ENCODE data around the gene OSBPL6. TPM values are rescaled to one million over a fixed set of nuclear protein-coding genes. Genes with fewer than 3 reads are reported as not detected.
"Not testable (repeated sequence)": the region's sequence is repeated elsewhere in the genome, so short reads cannot be mapped to it uniquely, and the experiment has no call there.

OSBPL6 gene
- total and polyA plus RNA-seq, 7 donors: 0.23 to 3.2 (median 1.5) TPM

DNA sequence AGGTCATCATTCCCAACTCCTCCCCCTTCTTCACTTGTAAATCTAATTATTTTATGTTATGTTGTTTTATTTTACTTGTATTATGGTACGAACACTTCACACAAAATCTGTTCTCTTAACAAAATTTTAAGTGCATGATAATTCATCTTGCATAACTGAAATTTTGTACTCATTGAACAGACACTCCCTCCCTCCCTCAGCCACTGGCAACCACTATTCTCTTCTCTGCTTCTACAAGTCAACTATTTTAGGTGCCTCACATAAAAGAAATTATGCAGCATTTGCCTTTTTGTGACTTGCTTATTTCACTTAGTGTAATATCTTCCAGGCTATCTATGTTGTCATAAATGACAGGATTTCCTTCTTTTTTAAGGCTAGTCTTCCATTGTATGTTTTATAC lies 30.4 kb upstream of the OSBPL6 start:
- no peak overlapping the region for H3K27ac ChIP-seq
- no peak for TF ChIP-seq POLR2AphosphoS5 (IDR thresholded peaks at IDR 0.05)
- no peak for TF ChIP-seq POLR2A (IDR thresholded peaks at IDR 0.05)
- TF ChIP-seq EP300 (IDR thresholded peaks at IDR 0.05): no peak
- TF ChIP-seq, protein P1, sequence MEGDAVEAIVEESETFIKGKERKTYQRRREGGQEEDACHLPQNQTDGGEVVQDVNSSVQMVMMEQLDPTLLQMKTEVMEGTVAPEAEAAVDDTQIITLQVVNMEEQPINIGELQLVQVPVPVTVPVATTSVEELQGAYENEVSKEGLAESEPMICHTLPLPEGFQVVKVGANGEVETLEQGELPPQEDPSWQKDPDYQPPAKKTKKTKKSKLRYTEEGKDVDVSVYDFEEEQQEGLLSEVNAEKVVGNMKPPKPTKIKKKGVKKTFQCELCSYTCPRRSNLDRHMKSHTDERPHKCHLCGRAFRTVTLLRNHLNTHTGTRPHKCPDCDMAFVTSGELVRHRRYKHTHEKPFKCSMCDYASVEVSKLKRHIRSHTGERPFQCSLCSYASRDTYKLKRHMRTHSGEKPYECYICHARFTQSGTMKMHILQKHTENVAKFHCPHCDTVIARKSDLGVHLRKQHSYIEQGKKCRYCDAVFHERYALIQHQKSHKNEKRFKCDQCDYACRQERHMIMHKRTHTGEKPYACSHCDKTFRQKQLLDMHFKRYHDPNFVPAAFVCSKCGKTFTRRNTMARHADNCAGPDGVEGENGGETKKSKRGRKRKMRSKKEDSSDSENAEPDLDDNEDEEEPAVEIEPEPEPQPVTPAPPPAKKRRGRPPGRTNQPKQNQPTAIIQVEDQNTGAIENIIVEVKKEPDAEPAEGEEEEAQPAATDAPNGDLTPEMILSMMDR (IDR thresholded peaks at IDR 0.05): no peak
- no peaks in the 10 kb centered on the region for H3K36me3 ChIP-seq
- DNase-seq: no peak
- no peaks in the 10 kb centered on the region for H3K27me3 ChIP-seq
- peaks cover 0 to 7% (median 0%) of the 10 kb centered on the region in 4 donors for H3K4me1 ChIP-seq
- intact Hi-C loops (cut with DNase I): no loop called here
- 0 to 31% methylated on average over 1 of the region's 1 CpG for WGBS, 2 donors
- no peak overlapping the region for H3K4me3 ChIP-seq
- H3K9me3 ChIP-seq: no peaks in the 10 kb centered on the region

DNA sequence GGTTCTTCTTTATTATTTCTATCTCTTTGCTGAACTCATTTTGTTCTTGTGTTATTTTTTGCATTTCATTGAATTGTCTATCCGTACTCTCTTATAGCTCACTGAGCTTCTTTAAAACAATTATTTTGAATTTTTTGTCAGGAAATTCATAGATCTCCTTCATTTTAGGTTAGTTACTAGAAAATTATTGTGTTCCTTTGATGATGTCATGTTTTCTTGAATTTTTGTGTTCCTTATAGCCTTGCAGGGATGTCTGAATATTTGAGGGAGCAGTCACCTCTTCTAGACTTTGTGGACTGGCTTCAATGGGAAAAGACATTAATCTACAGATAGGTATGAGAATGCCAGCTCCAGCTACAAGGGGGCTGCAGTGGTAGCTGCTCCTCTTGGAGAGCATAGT lies 20.7 kb upstream of the OSBPL6 start:
- DNase-seq: no peak
- Histone ChIP-seq H3K4me1 (no peaks in the 10 kb centered on the region), H3K27me3 (no peaks in the 10 kb centered on the region), H3K27ac (no peak overlapping the region), H3K9me3 (no peaks in the 10 kb centered on the region), H3K4me3 (no peak overlapping the region), H3K36me3 (no peaks in the 10 kb centered on the region)
- TF ChIP-seq, protein P1 (IDR thresholded peaks at IDR 0.05): no peak
- TF ChIP-seq POLR2A (IDR thresholded peaks at IDR 0.05) (no peak), POLR2AphosphoS5 (IDR thresholded peaks at IDR 0.05) (no peak)
- intact Hi-C loops (cut with DNase I): no loop called here
- WGBS, 2 donors: 96 to 97% methylated on average over 1 of the region's 1 CpG

DNA sequence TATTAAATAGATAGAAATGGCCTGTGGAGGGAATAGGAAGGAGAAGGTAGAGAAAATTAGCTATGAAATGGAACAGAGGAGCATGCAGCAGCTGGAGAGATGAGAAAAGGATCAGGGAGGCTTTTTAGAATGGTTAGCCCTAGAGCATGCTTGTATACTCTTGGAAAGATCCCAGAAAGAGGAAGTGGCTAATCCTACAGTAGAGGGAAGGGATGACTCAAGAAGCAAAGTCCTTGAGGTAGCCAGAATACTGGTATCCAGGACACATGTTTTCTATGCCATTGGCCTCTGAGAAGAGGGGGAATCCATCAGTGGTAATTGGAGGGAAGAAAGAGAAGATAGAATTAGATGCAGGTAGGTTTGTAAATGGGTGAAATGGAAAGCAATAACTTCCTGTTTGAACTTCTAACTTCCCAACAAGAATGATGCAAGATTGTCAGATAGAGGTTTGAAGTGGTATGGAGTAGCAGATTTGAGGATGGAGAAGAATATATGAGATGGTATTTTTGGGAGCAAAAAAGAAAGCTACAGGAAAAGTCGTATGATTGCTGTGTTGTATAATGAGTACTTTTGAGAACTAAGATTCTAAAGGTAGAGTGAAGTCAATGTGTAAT lies 17.1 kb upstream of the OSBPL6 start:
- no peak overlapping the region for H3K27ac ChIP-seq
- no peak overlapping the region for H3K4me3 ChIP-seq
- no peaks in the 10 kb centered on the region for H3K9me3 ChIP-seq
- 60 to 86% methylated on average over 1 of the region's 1 CpG for WGBS, 2 donors
- no peaks in the 10 kb centered on the region for H3K27me3 ChIP-seq
- TF ChIP-seq POLR2A (IDR thresholded peaks at IDR 0.05) (no peak), EP300 (IDR thresholded peaks at IDR 0.05) (no peak), POLR2AphosphoS5 (IDR thresholded peaks at IDR 0.05) (no peak)
- TF ChIP-seq, protein P1 (IDR thresholded peaks at IDR 0.05): no peak
- DNase-seq: no peak
- H3K4me1 ChIP-seq: no peaks in the 10 kb centered on the region
- no peaks in the 10 kb centered on the region for H3K36me3 ChIP-seq
- intact Hi-C loops (cut with DNase I): no loop called here

DNA sequence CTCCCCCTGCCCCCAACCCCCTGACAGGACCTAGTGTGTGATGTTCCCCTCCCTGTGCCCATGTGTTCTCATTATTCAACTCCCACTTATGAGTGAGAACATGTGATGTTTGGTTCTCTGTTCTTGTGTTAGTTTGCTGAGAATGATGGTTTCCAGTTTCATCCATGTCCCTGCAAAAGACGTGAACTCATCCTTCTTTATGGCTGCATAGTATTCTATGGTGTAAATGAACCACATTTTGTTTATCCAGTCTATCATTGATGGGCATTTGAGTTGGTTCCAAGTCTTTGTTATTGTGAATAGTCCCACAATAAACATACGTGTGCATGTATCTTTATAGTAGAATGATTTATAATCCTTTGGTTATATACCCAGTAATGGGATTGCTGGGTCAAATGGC lies 13.7 kb upstream of the OSBPL6 start:
- H3K9me3 ChIP-seq; H3K36me3 ChIP-seq; DNase-seq; H3K27ac ChIP-seq; H3K4me3 ChIP-seq; intact Hi-C loops (cut with DNase I); H3K4me1 ChIP-seq; H3K27me3 ChIP-seq: not testable (repeated sequence)
- WGBS, 2 donors: 60 to 78% methylated on average over 2 of the region's 2 CpGs

DNA sequence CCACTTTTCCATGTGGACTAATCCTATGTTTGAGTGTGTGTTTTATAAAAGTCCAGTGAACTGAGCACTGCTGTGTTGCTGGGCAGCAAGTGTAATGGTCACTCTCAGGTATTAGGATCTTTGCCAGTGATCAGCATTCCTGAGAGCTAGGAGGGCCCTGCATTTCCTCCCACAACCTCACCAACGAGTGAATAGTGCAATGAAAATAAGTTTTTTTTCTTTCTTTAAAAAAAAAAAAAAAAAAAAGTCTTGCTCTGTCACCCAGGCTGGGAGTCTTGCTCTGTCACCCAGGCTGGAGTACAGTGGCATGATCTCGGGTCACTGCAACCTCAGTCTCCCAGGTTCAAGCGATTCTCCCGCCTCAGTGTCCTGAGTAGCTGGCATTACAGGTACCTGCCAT lies 6.5 kb upstream of the OSBPL6 start:
- TF ChIP-seq, protein P1 (IDR thresholded peaks at IDR 0.05): no peak
- no peak for TF ChIP-seq POLR2AphosphoS5 (IDR thresholded peaks at IDR 0.05)
- no peak for TF ChIP-seq EP300 (IDR thresholded peaks at IDR 0.05)
- no peak for TF ChIP-seq POLR2A (IDR thresholded peaks at IDR 0.05)
- WGBS, 2 donors: 87 to 92% methylated on average over 4 of the region's 4 CpGs
- no peak for DNase-seq

More for the DNA sequence above, 6.5 kb upstream of the OSBPL6 start:
- no peaks in the 10 kb centered on the region for H3K4me1 ChIP-seq
- intact Hi-C loops (cut with DNase I): no loop called here
- no peaks in the 10 kb centered on the region for H3K27me3 ChIP-seq
- H3K9me3 ChIP-seq: no peaks in the 10 kb centered on the region
- no peak overlapping the region for H3K27ac ChIP-seq
- no peak overlapping the region for H3K4me3 ChIP-seq
- no peaks in the 10 kb centered on the region for H3K36me3 ChIP-seq

Data from sigmoid colon (tissue), 7 donors.